GM18526 (cell line): ENCODE data around the gene CDRT4.

Experiments
- POLR2A ChIP-seq: IDR thresholded peaks from 3 replicates; pipeline ENCODE4 v1.6.1; 2011; ENCODE audit not compliant: insufficient read length; ENCODE audit errors: extremely low read depth

CDRT4 gene

GRCh38 chr17:15467592-15467991, at the start of gene CDRT4:
TSS of gene CDRT4 (minus strand) at chr17:15467621. CDS start at chr17:15440238, 27,383 bp downstream.
- no peak for TF ChIP-seq POLR2A

GRCh38 chr17:15516150-15516549, 48.7 kb upstream of the CDRT4 start:
- no peak for TF ChIP-seq POLR2A

GRCh38 chr17:15514469-15514868, 47.0 kb upstream of the CDRT4 start:
- TF ChIP-seq POLR2A: no peak

- no peak for TF ChIP-seq POLR2A
Observed at GRCh38 chr17:15513856-15514459, 46.5 kb upstream of the CDRT4 start.

GRCh38 chr17:15513058-15513791, 45.8 kb upstream of the CDRT4 start:
- TF ChIP-seq POLR2A: no peak

- TF ChIP-seq POLR2A: no peak
Observed at GRCh38 chr17:15512071-15512709, 44.8 kb upstream of the CDRT4 start.

- no peak for TF ChIP-seq POLR2A
Observed at GRCh38 chr17:15511142-15511541, 43.7 kb upstream of the CDRT4 start.

GRCh38 chr17:15510361-15510760, 42.9 kb upstream of the CDRT4 start:
- no peak for TF ChIP-seq POLR2A

- TF ChIP-seq POLR2A: no peak
Observed at GRCh38 chr17:15509095-15509494, 41.7 kb upstream of the CDRT4 start.

- TF ChIP-seq POLR2A: no peak
Observed at GRCh38 chr17:15508466-15508865, 41.0 kb upstream of the CDRT4 start.

GRCh38 chr17:15507896-15508295, 40.5 kb upstream of the CDRT4 start:
- TF ChIP-seq POLR2A: no peak

- no peak for TF ChIP-seq POLR2A
Observed at GRCh38 chr17:15507001-15507400, 39.6 kb upstream of the CDRT4 start.

- no peak for TF ChIP-seq POLR2A
Observed at GRCh38 chr17:15503731-15504130, 36.3 kb upstream of the CDRT4 start.

GRCh38 chr17:15502369-15503112, 35.1 kb upstream of the CDRT4 start:
- no peak for TF ChIP-seq POLR2A

- no peak for TF ChIP-seq POLR2A
Observed at GRCh38 chr17:15501793-15502192, 34.4 kb upstream of the CDRT4 start.

GRCh38 chr17:15501282-15501681, 33.9 kb upstream of the CDRT4 start:
- no peak for TF ChIP-seq POLR2A
